Kidney (tissue), 14 donors: Measurements from ENCODE around the gene MRTO4. TPM values are rescaled to one million over a fixed set of nuclear protein-coding genes. Genes with fewer than 3 reads are reported as not detected.

Source experiments
- DNase-seq, 5 donors: peaks; one replicate each; pipeline ENCODE4 v3.0.0-alpha.2; 2013 to 2020
- FAIRE-seq: peaks from 2 replicates; lab custom pipeline; 2012; peaks lifted over from hg19 to GRCh38; lab: Jason Lieb, UNC
- H3K27ac ChIP-seq, 2 donors: one replicate each; pipeline ENCODE4 v1.7.0; 2013; ENCODE audit warnings: low read depth in 2 of 2, low read length in 2 of 2, inconsistent platforms in 1 of 2
- H3K27me3 ChIP-seq: one replicate; pipeline ENCODE4 v1.7.1; 2013; ENCODE audit warnings: low read length, inconsistent platforms; ENCODE audit not compliant: control insufficient read depth, insufficient read depth
- H3K36me3 ChIP-seq, 3 donors: one replicate each; pipeline versions ENCODE4 v1.7.0 to v1.7.1; 2013; ENCODE audit warnings: low read length in 3 of 3, control low read depth in 1 of 3, inconsistent platforms in 1 of 3; ENCODE audit not compliant: insufficient read depth in 3 of 3, control insufficient read depth in 2 of 3
- H3K4me1 ChIP-seq, 3 donors: one replicate each; pipeline versions ENCODE4 v1.7.0 to v1.7.1; 2013; ENCODE audit warnings: low read length in 3 of 3, inconsistent platforms in 1 of 3, low read depth in 1 of 3; ENCODE audit not compliant: control insufficient read depth in 2 of 3, insufficient read depth in 2 of 3
- H3K4me3 ChIP-seq, 3 donors: one replicate each; pipeline versions ENCODE4 v1.7.0 to v1.8.1; 2013; ENCODE audit warnings: low read length in 3 of 3, control low read depth in 1 of 3, inconsistent platforms in 1 of 3
- H3K9ac ChIP-seq, 3 donors: one replicate each; pipeline versions ENCODE4 v1.7.0 to v1.7.1; 2013; ENCODE audit warnings: low read length in 3 of 3, control low read depth in 1 of 3, inconsistent platforms in 1 of 3
- H3K9me3 ChIP-seq, 3 donors: one replicate each; pipeline versions ENCODE4 v1.7.0 to v1.7.1; 2013; ENCODE audit warnings: low read length in 3 of 3, control low read depth in 1 of 3, inconsistent platforms in 1 of 3; ENCODE audit not compliant: control insufficient read depth in 2 of 3, insufficient read depth in 1 of 3
- CTCF ChIP-seq: IDR thresholded peaks from 3 replicates; pipeline ENCODE4 v1.5.1; 2012; ENCODE audit warnings: mild to moderate bottlenecking, moderate library complexity, borderline replicate concordance; ENCODE audit not compliant: insufficient read depth; ENCODE audit errors: extremely low read depth
- intact Hi-C: fragments of 100-400 bp; cut with DNase I; formaldehyde crosslinking; loops from one replicate; pipeline ENCODE4 v1.11.1; 2022
- polyA plus RNA-seq: library from polyadenylated mRNA; stranded (reverse); fragments of 350-450 nt; fragmentation: Illumina TruSeq; extraction: RNeasy Lipid Tissue Mini Kit (QIAGEN cat#74804); gene quantifications from one replicate; pipeline ENCODE4 v1.2.3, GENCODE V29; 2014; ENCODE audit warnings: low read depth, low replicate concordance; ENCODE audit not compliant: insufficient read depth
- total RNA-seq: library from RNA; stranded (reverse); fragmentation: NEBNext Ultra II Directional; extraction: Animal tissue kit (Norgen Biotek cat#: 25700); gene quantifications from one replicate; pipeline ENCODE4 v1.2.1, GENCODE V29; 2021
- donor health status: control.
- donor health status: control.
- donor health status: control.
- donor health status: control.
- donor health status: control.
- donor health status: DM: yes; HTN: yes; CAD: no.
- donor health status: Normal renal cell carcinoma (clear cell type).

The MRTO4 gene
- total and polyA plus RNA-seq, 2 donors from 2014 or later = 18.6 to 24.5 TPM

GRCh38 chr1:19309123-19309813 is 57.7 kb downstream of the MRTO4 start:
- H3K27ac ChIP-seq = no peak overlapping the region
- no peak overlapping the region for H3K4me3 ChIP-seq
- H3K9me3 ChIP-seq = no peaks in the 10 kb centered on the region
- intact Hi-C loops = no loop called here
- peaks cover 0 to 18% (median 13%) of the 10 kb centered on the region in 3 donors for H3K4me1 ChIP-seq
- TF ChIP-seq CTCF = no peak
- DNase-seq (peak in 2 of 5 donors; percentile 13 to 83), FAIRE-seq (no peak)
- peaks cover 0 to 29% (median 12%) of the 10 kb centered on the region in 3 donors for H3K36me3 ChIP-seq
- H3K9ac ChIP-seq = no peak overlapping the region
- no peaks in the 10 kb centered on the region for H3K27me3 ChIP-seq

Other genes with a start within 250 kb of the MRTO4 start
- 167 TPM for gene UBR4, start 41.5 kb upstream of the MRTO4 start, total RNA-seq
- 319 TPM for gene UBR4, start 41.5 kb upstream of the MRTO4 start, polyA plus RNA-seq
- gene EMC1, start 281 bp upstream of the MRTO4 start, total RNA-seq = 42.0 TPM
- 14.7 TPM for gene EMC1, start 281 bp upstream of the MRTO4 start, polyA plus RNA-seq
- 6.2 TPM for gene AKR7A3, start 37.0 kb downstream of the MRTO4 start, total RNA-seq
- 108 TPM for gene AKR7A3, start 37.0 kb downstream of the MRTO4 start, polyA plus RNA-seq
- gene AKR7A2, start 60.3 kb downstream of the MRTO4 start, total RNA-seq = 53.1 TPM
- 139 TPM for gene AKR7A2, start 60.3 kb downstream of the MRTO4 start, polyA plus RNA-seq
- 12.2 TPM for gene SLC66A1, start 60.5 kb downstream of the MRTO4 start, total RNA-seq
- gene SLC66A1, start 60.5 kb downstream of the MRTO4 start, polyA plus RNA-seq = 14.7 TPM
- 265 TPM for gene CAPZB, start 233.7 kb downstream of the MRTO4 start, total RNA-seq
- 253 TPM for gene CAPZB, start 233.7 kb downstream of the MRTO4 start, polyA plus RNA-seq